Measurements from ENCODE around the gene CNEP1R1. TPM values are rescaled to one million over a fixed set of nuclear protein-coding genes. Genes with fewer than 3 reads are reported as not detected.

The CNEP1R1 gene
- total RNA-seq, 2 donors from 2014 or later: 20.2 to 24.9 TPM

DNA sequence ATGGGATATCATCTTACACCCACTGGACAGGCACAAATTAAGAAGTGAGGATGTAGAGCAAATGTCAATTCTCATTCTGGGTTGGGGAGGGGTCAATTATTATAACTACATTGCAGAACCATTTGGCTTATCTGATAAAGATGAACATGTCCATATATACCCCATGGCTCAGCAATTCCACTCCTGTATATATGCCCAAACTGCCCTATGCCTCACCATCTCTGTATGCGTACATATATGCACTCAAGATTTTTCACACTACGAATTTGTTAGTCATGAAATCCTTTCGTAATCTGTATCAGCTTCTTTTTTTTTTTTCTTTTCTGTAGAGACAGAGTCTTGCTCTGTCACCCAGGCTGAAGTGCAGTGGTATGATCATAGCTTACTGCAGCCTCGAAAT, 20.8 kb upstream of the CNEP1R1 start:
- no peaks in the 10 kb centered on the region for H3K4me1 ChIP-seq (ENCODE audit: control insufficient read depth, insufficient read depth, low read length)
- TF ChIP-seq, protein P1, sequence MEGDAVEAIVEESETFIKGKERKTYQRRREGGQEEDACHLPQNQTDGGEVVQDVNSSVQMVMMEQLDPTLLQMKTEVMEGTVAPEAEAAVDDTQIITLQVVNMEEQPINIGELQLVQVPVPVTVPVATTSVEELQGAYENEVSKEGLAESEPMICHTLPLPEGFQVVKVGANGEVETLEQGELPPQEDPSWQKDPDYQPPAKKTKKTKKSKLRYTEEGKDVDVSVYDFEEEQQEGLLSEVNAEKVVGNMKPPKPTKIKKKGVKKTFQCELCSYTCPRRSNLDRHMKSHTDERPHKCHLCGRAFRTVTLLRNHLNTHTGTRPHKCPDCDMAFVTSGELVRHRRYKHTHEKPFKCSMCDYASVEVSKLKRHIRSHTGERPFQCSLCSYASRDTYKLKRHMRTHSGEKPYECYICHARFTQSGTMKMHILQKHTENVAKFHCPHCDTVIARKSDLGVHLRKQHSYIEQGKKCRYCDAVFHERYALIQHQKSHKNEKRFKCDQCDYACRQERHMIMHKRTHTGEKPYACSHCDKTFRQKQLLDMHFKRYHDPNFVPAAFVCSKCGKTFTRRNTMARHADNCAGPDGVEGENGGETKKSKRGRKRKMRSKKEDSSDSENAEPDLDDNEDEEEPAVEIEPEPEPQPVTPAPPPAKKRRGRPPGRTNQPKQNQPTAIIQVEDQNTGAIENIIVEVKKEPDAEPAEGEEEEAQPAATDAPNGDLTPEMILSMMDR (conservative IDR thresholded peaks at IDR 0.05): no peak

DNA sequence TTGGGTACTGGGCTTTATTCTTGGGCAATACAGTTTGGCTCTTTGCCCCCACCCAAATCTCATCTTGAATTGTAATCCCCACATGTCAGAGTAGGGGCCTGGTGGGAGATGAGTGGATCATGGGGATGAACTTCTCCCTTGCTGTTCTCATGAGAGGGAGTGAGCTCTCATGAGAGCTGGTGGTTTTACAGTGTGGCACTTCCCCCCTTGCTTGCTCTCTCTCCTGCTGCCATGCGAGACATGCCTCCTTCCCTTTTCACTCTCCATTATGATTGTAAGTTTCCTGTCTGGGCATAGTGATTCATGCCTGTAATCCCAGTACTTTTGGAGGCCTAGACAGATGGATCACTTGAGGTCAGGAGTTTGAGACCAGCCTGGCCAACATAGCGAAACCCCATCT, 18.1 kb upstream of the CNEP1R1 start:
- peaks cover 14% of the 10 kb centered on the region for H3K9me3 Mint-ChIP-seq
- no peak overlapping the region for H3K4me3 Mint-ChIP-seq
- TF ChIP-seq, protein P1 (conservative IDR thresholded peaks at IDR 0.05): no peak
- H3K36me3 Mint-ChIP-seq (ENCODE audit: low read depth): peaks cover 3% of the 10 kb centered on the region
- Histone ChIP-seq H3K36me3 (ENCODE audit: control insufficient read depth, insufficient read depth, low read length) (no peaks in the 10 kb centered on the region), H3K9ac (ENCODE audit: extremely low read depth, low read length, poor library complexity, severe bottlenecking) (no peak overlapping the region), H3K4me1 (ENCODE audit: control insufficient read depth, insufficient read depth, low read length) (no peaks in the 10 kb centered on the region), H3K27me3 (ENCODE audit: control insufficient read depth, insufficient read depth, low read length, poor library complexity, severe bottlenecking) (no peaks in the 10 kb centered on the region), H3K4me3 (ENCODE audit: low read length) (no peak overlapping the region), H3K9me3 (ENCODE audit: control insufficient read depth, low read length) (no peaks in the 10 kb centered on the region), H3K27ac (ENCODE audit: low read depth, low read length) (no peak overlapping the region)
- WGBS, 2 experiments (ENCODE audit: insufficient coverage in 1 of 2, insufficient read length in 1 of 2): 76 to 88% methylated on average over 2 of the region's 2 CpGs
- no peak overlapping the region for H3K27ac Mint-ChIP-seq
- DNase-seq: no peak
- H3K27me3 Mint-ChIP-seq (ENCODE audit: insufficient read depth): peaks cover 8% of the 10 kb centered on the region
- no peaks in the 10 kb centered on the region for H3K4me1 Mint-ChIP-seq

More for the DNA sequence above, 20.8 kb upstream of the CNEP1R1 start:
- Histone ChIP-seq H3K36me3 (ENCODE audit: control insufficient read depth, insufficient read depth, low read length) (no peaks in the 10 kb centered on the region), H3K4me3 (ENCODE audit: low read length) (no peak overlapping the region), H3K27ac (ENCODE audit: low read depth, low read length) (no peak overlapping the region), H3K9ac (ENCODE audit: extremely low read depth, low read length, poor library complexity, severe bottlenecking) (no peak overlapping the region), H3K9me3 (ENCODE audit: control insufficient read depth, low read length) (no peaks in the 10 kb centered on the region), H3K27me3 (ENCODE audit: control insufficient read depth, insufficient read depth, low read length, poor library complexity, severe bottlenecking) (no peaks in the 10 kb centered on the region)
- Mint-ChIP-seq H3K4me1 (no peaks in the 10 kb centered on the region), H3K9me3 (peaks cover 14% of the 10 kb centered on the region), H3K4me3 (no peak overlapping the region), H3K27ac (no peak overlapping the region), H3K27me3 (ENCODE audit: insufficient read depth) (peaks cover 10% of the 10 kb centered on the region), H3K36me3 (ENCODE audit: low read depth) (peaks cover 3% of the 10 kb centered on the region)
- no peak for DNase-seq
- 84 to 93% methylated on average over 4 of the region's 4 CpGs for WGBS, 2 experiments (ENCODE audit: insufficient coverage in 1 of 2, insufficient read length in 1 of 2)

DNA sequence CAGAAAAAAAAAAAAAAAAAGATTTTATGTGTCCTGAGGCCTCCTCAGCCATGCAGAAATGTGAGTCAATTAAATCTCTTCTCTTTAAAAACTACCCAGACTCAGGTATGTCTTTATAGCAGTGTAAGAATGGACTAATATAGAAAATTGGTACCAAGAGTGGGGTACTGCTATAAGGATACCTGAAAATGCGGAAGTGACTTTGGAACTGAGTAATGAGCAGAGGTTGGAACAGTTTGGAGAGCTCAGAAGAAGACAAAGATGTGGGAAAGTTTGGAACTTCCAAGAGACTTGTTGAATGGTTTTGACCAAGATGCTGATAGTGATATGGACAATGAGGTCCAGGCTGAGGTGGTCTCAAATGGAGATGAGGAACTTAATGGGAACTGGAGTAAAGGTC, 17.3 kb upstream of the CNEP1R1 start:
- H3K9ac ChIP-seq (ENCODE audit: extremely low read depth, low read length, poor library complexity, severe bottlenecking): no peak overlapping the region
- Mint-ChIP-seq H3K27ac (no peak overlapping the region), H3K27me3 (ENCODE audit: insufficient read depth) (peaks cover 3% of the 10 kb centered on the region), H3K9me3 (peaks cover 14% of the 10 kb centered on the region), H3K4me1 (no peaks in the 10 kb centered on the region), H3K4me3 (no peak overlapping the region), H3K36me3 (ENCODE audit: low read depth) (peaks cover 3% of the 10 kb centered on the region)
- TF ChIP-seq, protein P1 (conservative IDR thresholded peaks at IDR 0.05): no peak
- no peaks in the 10 kb centered on the region for H3K27me3 ChIP-seq (ENCODE audit: control insufficient read depth, insufficient read depth, low read length, poor library complexity, severe bottlenecking)
- H3K4me1 ChIP-seq (ENCODE audit: control insufficient read depth, insufficient read depth, low read length): no peaks in the 10 kb centered on the region
- H3K27ac ChIP-seq (ENCODE audit: low read depth, low read length): no peak overlapping the region
- H3K9me3 ChIP-seq (ENCODE audit: control insufficient read depth, low read length): no peaks in the 10 kb centered on the region
- H3K36me3 ChIP-seq (ENCODE audit: control insufficient read depth, insufficient read depth, low read length): no peaks in the 10 kb centered on the region
- DNase-seq: no peak
- WGBS, 2 experiments (ENCODE audit: insufficient coverage in 1 of 2, insufficient read length in 1 of 2): 94% methylated on average over 1 of the region's 1 CpG
- no peak overlapping the region for H3K4me3 ChIP-seq (ENCODE audit: low read length)
